K562 (cell line): ENCODE results near the gene SH3TC1. TPM values are rescaled to one million over a fixed set of nuclear protein-coding genes. Genes with fewer than 3 reads are reported as not detected.

Experiments used
- ATAC-seq: fragments of 200-7000 bp; cut with Tn5 transposase; 3 replicates; pipeline ENCODE4 v1.9.1; 2020; ENCODE audit warnings: moderate library complexity
- BruUV-seq: library from RNA; stranded (reverse); fragments of 400-500 nt; replicated peaks from 2 replicates; lab custom pipeline; 2021; lab: Mats Ljungman, UMichigan
- CTCF ChIA-PET: fragments of 300-600 bp; formaldehyde crosslinking; extraction: SDS; loops from one replicate; lab custom pipeline; 2021; ENCODE audit warnings: low intra/inter-chr PET ratio; lab: Yijun Ruan, JAX
- POLR2A ChIA-PET: fragments of 300-600, 350-650 bp; sonication (Branson Sonifier 250); formaldehyde crosslinking; extraction: SDS; loops from one replicate; lab custom pipeline; 2021; ENCODE audit warnings: antibody characterized with exemption, inconsistent platforms; lab: Yijun Ruan, JAX
- DNase-seq, 4 experiments: peaks; one replicate each; pipeline versions ENCODE4 v3.0.0 to v3.0.0-alpha.2; 2011 to 2018; ENCODE audit warnings: low spot score in 3 of 4, mixed read lengths in 3 of 4; ENCODE audit errors: extremely low read depth in 1 of 4
- FAIRE-seq: peaks from 2 replicates; lab custom pipeline; 2011; peaks lifted over from hg19 to GRCh38; lab: Jason Lieb, UNC
- H2AFZ ChIP-seq: 2 replicates; pipeline ENCODE4 v1.6.0; 2011; ENCODE audit warnings: low read depth, low read length, control low read depth, inconsistent platforms
- H3K27ac ChIP-seq: fragments of 200-600 bp; 3 replicates; pipeline ENCODE4 v1.8.0; 2011; ENCODE audit warnings: low read depth, mild to moderate bottlenecking, control low read depth, inconsistent platforms, low read length, moderate library complexity, mixed read lengths; ENCODE audit errors: extremely low read depth
- H3K27me3 ChIP-seq, 2 experiments: fragments of 300-600 bp in 1 of 2; 2 replicates in 1 of 2; 3 replicates in 1 of 2; pipeline versions ENCODE4 v1.6.0 to v1.8.0; 2011; ENCODE audit warnings: inconsistent platforms in 2 of 2, low read length in 2 of 2, mild to moderate bottlenecking in 1 of 2, mixed read lengths in 1 of 2, moderate library complexity in 1 of 2; ENCODE audit not compliant: control insufficient read depth in 2 of 2, insufficient read depth in 2 of 2
- H3K36me3 ChIP-seq: fragments of 300-600 bp; 3 replicates; pipeline ENCODE4 v1.8.0; 2011; ENCODE audit warnings: mild to moderate bottlenecking, low read length, inconsistent platforms; ENCODE audit not compliant: control insufficient read depth, insufficient read depth
- H3K4me1 ChIP-seq, 2 experiments: fragments of 200-600 bp in 1 of 2; replicated peaks in 1 of 2; 2 replicates in 1 of 2; 3 replicates in 1 of 2; pipeline versions ENCODE4 v1.5.1 to v1.8.0; 2011; ENCODE audit warnings: inconsistent platforms in 2 of 2, low read length in 2 of 2, mild to moderate bottlenecking in 1 of 2, mixed read lengths in 1 of 2, moderate library complexity in 1 of 2; ENCODE audit not compliant: control insufficient read depth in 2 of 2, insufficient read depth in 2 of 2
- H3K4me2 ChIP-seq: 2 replicates; pipeline ENCODE4 v1.6.1; 2011; ENCODE audit warnings: low read length, control low read depth, inconsistent platforms, mixed read lengths; ENCODE audit not compliant: insufficient read depth
- H3K4me3 ChIP-seq: fragments of 200-600 bp; sonication (generic), shearing (Covaris generic); 2 replicates; pipeline ENCODE4 v1.5.1; 2016; ENCODE audit warnings: control low read depth, inconsistent platforms
- H3K79me2 ChIP-seq: fragments of 200-600 bp; 3 replicates; pipeline ENCODE4 v1.8.0; 2011; ENCODE audit warnings: low read length, inconsistent platforms; ENCODE audit not compliant: control insufficient read depth, insufficient read depth
- H3K9ac ChIP-seq, 2 experiments: 2 replicates each; pipeline versions ENCODE4 v1.6.0 to v1.6.1; 2011; ENCODE audit warnings: low read depth in 2 of 2, low read length in 2 of 2, control low read depth in 1 of 2, inconsistent platforms in 1 of 2, mild to moderate bottlenecking in 1 of 2, mixed read lengths in 1 of 2; ENCODE audit not compliant: insufficient read depth in 1 of 2
- H3K9me1 ChIP-seq: one replicate; pipeline ENCODE4 v1.6.0; 2011; ENCODE audit warnings: inconsistent platforms, mild to moderate bottlenecking, low read length, moderate library complexity; ENCODE audit not compliant: control insufficient read depth, insufficient read depth
- H3K9me3 ChIP-seq: replicated peaks from 2 replicates; pipeline ENCODE4 v1.5.1; 2011; ENCODE audit warnings: low read depth, low read length, inconsistent platforms; ENCODE audit not compliant: control insufficient read depth, insufficient read depth
- H4K20me1 ChIP-seq: replicated peaks from 2 replicates; pipeline ENCODE4 v1.6.1; 2011; ENCODE audit warnings: low read length, inconsistent platforms, mixed read lengths; ENCODE audit not compliant: control insufficient read depth, insufficient read depth
- KDM1A ChIP-seq, 2 experiments: fragments of 450-650 bp; IDR thresholded peaks; 2 replicates each; pipeline ENCODE4 v1.6.1; 2016; ENCODE audit warnings: mild to moderate bottlenecking in 2 of 2
- THRB ChIP-seq: fragments of 450-650 bp; formaldehyde crosslinking; conservative IDR thresholded peaks from 2 replicates; pipeline ENCODE4 v1.4.0; 2022; ENCODE audit warnings: mild to moderate bottlenecking, missing genetic modification characterization
- ZNF408 ChIP-seq: fragments of 250-450 bp; sonication (Bioruptor Pico); IDR thresholded peaks from 2 replicates; pipeline ENCODE4 v1.4.0; 2020; ENCODE audit warnings: low read depth, mild to moderate bottlenecking, moderate library complexity
- ZNF518B ChIP-seq: fragments of 250-450 bp; sonication (Bioruptor Pico); IDR thresholded peaks from 2 replicates; pipeline ENCODE4 v1.5.0; 2021; ENCODE audit warnings: mild to moderate bottlenecking, moderate library complexity
- ZNF655 ChIP-seq: fragments of 250-450 bp; sonication (Bioruptor Pico); IDR thresholded peaks from 2 replicates; pipeline ENCODE4 v1.5.0; 2021
- WGBS: fragments of 100-300 bp; shearing (Covaris generic); methylation state at CpG from one replicate; pipeline ENCODE4 v1.1.6; 2016; ENCODE audit warnings: low coverage, mixed read lengths; ENCODE audit not compliant: insufficient coverage; ENCODE audit errors: missing lambda C conversion rate; 5-methylcytosine and 5-hydroxymethylcytosine counted together
- in situ Hi-C: fragments of 300-500 bp; cut with MboI; formaldehyde crosslinking; loops from 4 replicates; pipeline ENCODE4 v1.15.0; 2018; ENCODE audit warnings: inconsistent platforms, mixed read lengths
- intact Hi-C: fragments of 100-400 bp; cut with micrococcal nuclease; formaldehyde crosslinking; loops from 2 replicates; pipeline ENCODE4 v1.14.2; 2022
- polyA plus RNA-seq, 8 experiments: library from polyadenylated mRNA; depleted of rRNA in 4 of 8; stranded (reverse) in 5 of 8; unstranded in 3 of 8; fragments of >200 nt; fragmentation: Nextera tagmentation in 2 of 8; fragmentation: Illumina TruSeq in 1 of 8; extraction: Ambion mirVana in 2 of 8; extraction: Trizol in 1 of 8; gene quantifications; 2 replicates each; pipeline versions ENCODE4 v1.2.1 to v1.2.3, GENCODE V29; 2011 to 2014; ENCODE audit warnings: inconsistent platforms in 1 of 8, missing spikeins in 1 of 8
- total RNA-seq, 7 experiments: library from RNA; depleted of rRNA in 6 of 7; stranded (reverse); fragments of >200 nt in 6 of 7; fragmentation: Illumina TruSeq in 2 of 7; extraction: Trizol in 2 of 7; gene quantifications; 2 replicates each; pipeline versions ENCODE4 v1.2.1 to v1.2.3, GENCODE V29; 2011 to 2021; ENCODE audit warnings: low replicate concordance in 1 of 7

Gene SH3TC1
- total and polyA plus RNA-seq, 9 of the 15 experiments (the other 6 are each of a cell fraction or from before 2014, with no cell fraction given) = 0.04 to 2.1 (median 0.48) TPM; not detected in 1

GRCh38 chr4:8214136-8214535 lies 15.0 kb downstream of the SH3TC1 start:
- WGBS = 6% methylated on average over 13 of the region's 13 CpGs
- no peak overlapping the region for H3K4me2 ChIP-seq

More at GRCh38 chr4:8214136-8214535, 15.0 kb downstream of the SH3TC1 start:
- Histone ChIP-seq H2AFZ (no peak overlapping the region), H3K9ac (no peak overlapping the region), H3K4me1 (peaks cover 0 to 12% of the 10 kb centered on the region in 2 experiments; a peak in 2 of 5 replicates), H3K36me3 (no peaks in the 10 kb centered on the region), H3K27me3 (peaks cover 15 to 78% of the 10 kb centered on the region in 2 experiments; a peak in 4 of 5 replicates), H3K4me3 (no peak overlapping the region), H4K20me1 (peaks cover 21% of the 10 kb centered on the region), H3K9me3 (no peaks in the 10 kb centered on the region), H3K9me1 (no peaks in the 10 kb centered on the region), H3K79me2 (no peaks in the 10 kb centered on the region), H3K27ac (no peak overlapping the region)
- CTCF ChIA-PET = no interaction called here
- no TSS peak for BruUV-seq
- POLR2A ChIA-PET = interaction anchor here (1.0 to 1.4 kb wide), 2 partner anchors 22 to 23 kb away, joined by 4 to 5 read pairs; no protein-coding TSS in a partner anchor
- DNase-seq (no peak), ATAC-seq (no peak), FAIRE-seq (no peak)
- intact Hi-C loops (no loop called here), in situ Hi-C loops (no loop called here)
- TF ChIP-seq THRB (0 out of 2 replicates have a peak, but pooled peaks have one; percentile 12), ZNF518B (CRISPR knock-in tag) (no peak), ZNF408 (no peak), KDM1A (IDR thresholded peaks at IDR 0.05) (no peak), ZNF655 (no peak)
